GM04504 (cell line): Measurements from ENCODE around the gene TEAD1.

Source experiments
- DNase-seq: peaks from one replicate; pipeline ENCODE4 v3.0.0-alpha.2; 2012; ENCODE audit warnings: low read depth

Gene TEAD1

DNA sequence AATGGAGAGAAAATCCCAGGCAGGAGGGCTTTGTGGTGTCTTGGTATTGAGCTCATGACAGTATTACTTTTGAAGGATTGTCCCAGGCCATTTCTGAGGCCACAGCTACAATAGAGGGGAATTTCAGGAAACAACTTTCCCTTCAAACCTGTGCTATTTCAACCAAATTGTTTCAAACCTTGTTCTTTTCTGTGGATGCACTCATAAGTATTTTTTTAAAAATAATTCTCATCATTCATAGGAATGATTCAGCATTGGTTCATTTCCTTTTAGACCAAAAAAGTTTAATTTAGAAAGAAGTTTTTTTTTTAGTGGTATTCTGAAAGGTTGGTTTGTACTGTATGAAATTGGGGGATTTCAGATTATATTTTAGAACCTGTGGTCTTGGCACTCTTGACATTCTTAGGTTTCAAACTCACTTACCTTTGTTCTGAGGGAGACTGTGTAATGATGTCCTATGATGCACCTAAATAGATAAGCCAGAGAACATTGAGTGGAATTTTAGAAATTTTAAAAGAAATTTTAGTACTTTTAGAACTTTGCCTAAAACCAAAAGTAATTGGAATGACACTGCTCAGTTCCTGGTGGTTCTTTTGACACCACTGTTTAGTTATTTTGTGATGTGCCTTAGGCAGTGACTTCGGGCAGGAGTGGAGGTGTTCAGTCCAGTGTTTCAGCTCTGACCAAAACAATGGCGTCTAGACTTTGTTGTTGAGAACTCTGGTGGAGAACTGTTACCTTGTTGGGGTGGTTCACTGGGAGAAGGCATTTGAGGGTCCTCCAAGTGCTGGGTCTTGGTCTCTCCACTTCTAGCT, 12.2 kb downstream of the TEAD1 start:
- no peak for DNase-seq

GRCh38 chr11:12687216-12687623, 13.0 kb downstream of the TEAD1 start:
- no peak for DNase-seq

- DNase-seq, result no peak
These were observed 13.5 kb downstream of the TEAD1 start for GRCh38 chr11:12687740-12688139.

DNA sequence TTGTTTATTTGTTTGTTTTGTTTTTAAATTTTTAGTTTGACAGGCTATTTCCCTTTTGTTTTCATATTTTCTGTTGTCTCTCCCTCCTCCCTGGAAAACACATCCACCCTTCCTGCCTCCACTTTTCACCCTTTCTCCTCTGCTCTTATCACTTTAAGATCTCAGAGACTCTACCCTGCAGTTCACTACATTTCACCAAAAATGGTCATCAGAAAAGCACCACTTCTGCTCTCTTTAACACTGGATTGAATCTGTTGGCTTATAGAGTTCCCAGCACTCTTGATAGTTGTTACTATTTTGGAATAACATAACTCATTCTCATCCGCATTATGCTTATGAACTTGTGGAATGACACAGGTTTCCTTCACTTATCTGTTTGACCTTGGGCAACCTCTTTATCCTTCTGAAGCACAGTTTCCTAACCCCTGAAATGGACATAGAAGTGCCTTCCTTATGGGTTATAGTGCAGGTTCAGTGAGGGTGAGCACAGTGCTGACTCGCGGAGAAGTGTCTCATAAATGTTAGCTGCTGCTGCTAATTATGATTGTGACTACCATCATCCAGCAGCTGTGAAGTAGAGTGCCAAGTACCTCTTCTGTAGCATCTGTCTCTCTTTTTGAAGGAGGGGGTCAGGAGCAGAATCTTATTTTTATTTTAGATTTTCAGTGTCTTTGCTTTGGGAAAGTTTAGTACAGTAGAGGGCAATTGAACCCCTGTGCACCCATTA, 15.0 kb downstream of the TEAD1 start:
- no peak for DNase-seq

DNA sequence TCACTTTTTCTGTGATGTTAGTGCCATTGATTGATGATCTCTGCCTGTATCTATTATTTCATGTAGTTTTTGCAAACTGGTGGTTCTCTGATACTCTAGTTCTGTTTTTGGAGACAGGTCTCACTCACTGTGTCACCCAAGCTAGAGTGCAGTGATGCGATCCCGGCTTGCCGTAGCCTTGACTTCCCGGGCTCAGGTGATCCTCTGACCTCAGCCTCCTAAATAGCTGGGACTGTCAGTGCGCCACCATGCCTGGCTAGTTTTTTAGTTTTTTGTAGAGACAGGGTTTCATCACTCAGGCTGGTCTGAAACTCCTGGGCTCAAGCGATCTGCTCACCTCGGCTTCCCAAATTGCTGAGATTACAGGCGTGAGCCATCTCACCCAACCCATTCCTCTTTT, 16.4 kb downstream of the TEAD1 start:
- no peak for DNase-seq

GRCh38 chr11:12691473-12691872, 17.3 kb downstream of the TEAD1 start:
- no peak for DNase-seq

- DNase-seq, result peak; percentile 84
These were observed 18.2 kb downstream of the TEAD1 start for GRCh38 chr11:12692229-12693075.

DNA sequence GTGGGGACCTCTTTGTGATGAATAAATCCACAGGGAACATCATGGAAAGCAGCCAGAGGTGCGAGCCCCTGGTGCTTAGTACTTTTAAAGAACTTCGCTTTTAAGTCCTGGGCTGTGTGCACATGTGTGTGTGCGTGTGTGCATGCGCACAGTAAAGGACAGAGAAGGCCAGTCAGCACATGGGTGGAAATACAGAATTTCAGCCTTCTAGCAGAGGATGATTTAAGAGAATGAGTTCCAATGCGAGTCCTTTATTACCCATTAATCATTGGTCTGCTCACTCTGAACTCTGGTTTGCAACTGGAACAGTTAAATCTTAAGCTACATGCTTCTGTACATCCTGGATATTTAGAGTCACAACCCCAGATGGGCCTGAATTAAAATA, 18.9 kb downstream of the TEAD1 start:
- no peak for DNase-seq

DNA sequence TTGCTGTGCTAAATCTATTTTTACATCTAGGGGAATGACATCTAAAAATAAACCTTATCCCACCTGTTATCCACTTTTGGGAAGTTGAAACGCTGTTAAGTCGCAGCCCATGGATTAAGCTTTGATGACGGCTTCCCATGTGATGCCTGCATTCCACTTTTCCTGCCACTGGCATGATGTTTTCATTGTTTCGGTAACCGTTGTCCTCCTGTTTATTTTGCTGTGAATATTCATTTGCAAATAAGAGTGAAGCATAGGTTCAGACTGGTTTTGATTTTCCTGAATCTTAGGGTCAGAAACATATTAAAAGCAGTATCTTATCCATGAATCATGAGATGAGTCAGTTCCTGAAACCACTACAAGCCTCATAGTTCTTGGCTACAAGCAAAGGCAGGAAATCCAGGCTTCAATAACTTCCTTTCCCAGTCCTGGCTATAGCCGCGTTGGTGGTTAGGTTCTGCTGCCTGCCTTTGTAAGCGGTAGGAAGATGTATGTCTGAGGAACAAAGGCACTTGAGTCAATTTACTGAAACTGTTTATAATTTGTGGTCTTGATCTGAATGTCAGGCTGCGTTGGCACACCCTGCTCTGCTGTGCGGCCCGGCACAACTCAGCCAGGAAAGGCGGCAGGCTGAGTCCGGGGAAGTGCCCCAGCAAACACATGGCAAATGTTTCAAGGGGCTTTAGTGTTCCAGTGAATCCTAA, 19.4 kb downstream of the TEAD1 start:
- peak; percentile 90 for DNase-seq

DNA sequence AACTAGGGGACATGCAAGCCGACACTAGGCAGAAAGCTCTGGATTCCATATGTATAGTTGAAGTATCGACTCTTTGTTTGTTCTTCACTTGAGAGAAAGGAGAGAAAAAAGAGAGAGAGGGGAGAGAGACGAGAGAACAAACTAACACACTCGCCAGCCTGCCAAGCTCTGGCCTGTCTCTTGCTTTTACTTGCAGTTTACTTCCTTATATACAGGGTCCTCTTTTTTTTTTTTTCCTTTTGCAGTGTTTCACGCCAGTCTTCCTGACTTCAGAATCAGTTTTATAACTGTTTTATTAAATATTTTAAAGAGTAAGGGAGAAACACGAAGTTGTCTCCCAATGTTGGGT, 19.9 kb downstream of the TEAD1 start:
- DNase-seq, result no peak

GRCh38 chr11:12695221-12695794, 21.1 kb downstream of the TEAD1 start:
- no peak for DNase-seq

GRCh38 chr11:12695873-12696272, 21.7 kb downstream of the TEAD1 start:
- no peak for DNase-seq

DNA sequence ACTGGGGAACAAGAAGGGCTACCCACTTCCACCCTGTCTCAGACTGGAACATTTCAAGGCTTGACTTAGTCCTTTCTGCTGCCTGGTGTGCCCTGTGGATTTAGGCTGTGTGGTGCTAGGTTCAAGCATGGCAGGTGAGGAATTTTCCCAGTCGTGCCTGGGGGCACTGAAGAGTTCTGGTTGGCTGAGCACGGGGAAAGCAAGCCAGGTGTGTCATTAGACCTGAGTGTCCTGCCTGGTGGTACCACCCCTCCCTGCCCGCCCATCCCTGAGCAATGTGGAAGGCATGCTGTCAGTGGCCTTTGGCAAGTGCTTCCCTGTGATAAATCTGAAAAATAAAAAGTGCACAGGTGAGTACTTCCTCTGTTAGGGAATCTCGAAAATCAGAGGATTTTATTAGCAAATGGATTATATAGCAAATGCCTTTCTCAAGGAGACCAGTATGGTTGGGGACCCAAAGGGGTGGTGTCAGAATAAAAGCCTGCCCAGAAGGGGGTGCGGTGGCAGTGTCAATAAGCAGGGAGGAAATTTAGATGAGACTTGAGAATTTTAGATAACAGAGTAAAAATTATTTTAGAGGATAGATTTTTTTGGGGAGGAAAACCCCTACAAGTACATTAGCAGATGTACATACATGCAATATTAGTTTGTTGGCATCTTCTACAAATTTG, 22.8 kb downstream of the TEAD1 start:
- no peak for DNase-seq

DNA sequence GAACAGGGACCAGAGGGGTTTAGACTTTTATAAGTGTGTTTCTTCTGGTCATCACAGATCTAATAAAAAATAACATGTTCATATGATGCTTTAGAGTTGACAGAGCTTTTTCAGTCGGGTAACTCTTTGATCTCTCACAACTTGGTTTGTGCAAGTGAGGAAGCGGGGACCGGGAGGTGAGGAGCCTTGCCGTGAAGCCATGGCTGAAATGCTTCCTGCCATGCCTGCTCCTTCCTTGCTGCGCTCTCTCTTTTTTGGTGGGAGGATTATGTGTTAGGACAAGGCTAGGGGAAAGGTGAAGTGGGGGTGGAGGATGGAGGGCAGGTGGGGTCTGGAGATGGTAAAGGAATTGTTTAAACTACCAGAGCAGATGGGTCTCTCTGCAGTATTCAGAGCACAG, 23.8 kb downstream of the TEAD1 start:
- DNase-seq, result no peak

DNA sequence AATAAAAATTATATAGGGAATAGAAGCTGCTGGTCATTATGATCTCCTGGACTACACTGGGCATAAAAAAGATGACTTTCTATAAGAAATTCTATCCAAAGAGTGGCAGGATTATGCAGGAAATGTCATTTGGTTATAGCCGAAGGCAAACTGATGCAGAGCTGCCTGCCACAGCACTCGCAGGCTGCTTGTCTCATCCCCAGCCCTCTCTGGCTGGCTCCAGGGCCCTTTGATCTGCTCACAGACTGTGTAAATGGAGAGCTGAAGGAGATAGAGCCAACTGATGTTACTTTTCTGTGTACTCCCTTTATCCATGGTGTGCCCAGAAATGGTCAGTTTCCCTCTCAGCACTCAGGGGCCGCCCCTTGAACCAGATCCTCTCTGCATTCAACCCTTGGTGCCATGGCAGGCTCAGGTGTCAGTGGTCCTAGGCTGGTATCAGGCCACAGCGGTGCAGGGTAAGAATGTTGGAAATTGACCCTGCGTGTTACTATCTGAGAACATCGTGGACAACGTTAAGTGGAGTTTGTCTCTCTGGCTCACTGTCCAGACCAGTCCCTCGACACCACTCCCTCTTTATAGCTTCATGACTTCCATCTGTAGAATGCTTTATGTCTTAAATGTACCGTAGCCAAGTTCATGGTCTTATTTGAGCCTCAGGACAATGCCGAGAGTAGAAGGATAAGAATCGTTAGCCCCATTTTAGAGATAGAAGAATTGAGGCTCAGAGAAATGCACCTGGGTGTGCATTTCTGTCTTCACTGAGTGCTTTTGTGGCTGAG, 27.8 kb downstream of the TEAD1 start:
- DNase-seq, result no peak

DNA sequence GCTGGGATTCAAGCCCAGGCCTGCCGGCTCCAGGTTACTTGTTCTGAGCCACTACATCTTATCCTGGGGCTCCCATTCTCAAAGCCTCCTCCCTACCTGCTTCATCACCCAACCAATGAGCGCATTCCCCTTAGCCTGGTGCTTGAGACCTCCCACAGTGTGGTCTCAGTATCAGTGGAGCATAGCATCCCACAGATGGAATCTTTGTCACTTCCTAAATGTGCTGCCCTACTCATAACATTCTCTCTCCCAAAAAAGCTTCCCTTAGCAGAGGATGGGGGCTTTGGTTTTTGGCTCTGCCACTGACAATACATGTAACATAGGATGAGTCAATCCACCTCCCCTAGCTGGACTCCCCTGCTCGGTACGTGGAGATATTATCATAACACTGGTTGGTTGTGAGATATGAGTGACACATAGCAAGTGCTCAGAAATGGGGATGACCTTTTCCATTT, 28.8 kb downstream of the TEAD1 start:
- no peak for DNase-seq

DNA sequence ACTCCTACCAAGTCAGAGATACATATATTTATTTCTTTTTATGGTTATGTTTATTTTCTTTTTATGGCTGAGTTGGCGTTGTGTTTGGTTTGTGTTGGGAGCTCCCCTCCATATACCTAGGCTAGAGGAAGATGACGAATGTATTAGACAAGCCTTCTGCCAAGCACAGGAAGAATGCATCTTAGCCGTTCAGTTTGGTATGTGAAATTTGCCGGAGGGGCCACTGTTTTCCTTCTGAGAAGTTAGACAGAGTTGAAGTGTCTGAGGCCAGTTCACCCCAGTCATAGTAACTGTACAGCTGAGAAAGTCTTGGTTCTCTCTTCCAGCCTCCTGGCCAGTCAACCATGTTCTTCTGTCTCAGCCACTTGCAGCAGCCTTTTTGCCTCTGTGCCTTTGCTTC, 29.8 kb downstream of the TEAD1 start:
- DNase-seq, result no peak

DNA sequence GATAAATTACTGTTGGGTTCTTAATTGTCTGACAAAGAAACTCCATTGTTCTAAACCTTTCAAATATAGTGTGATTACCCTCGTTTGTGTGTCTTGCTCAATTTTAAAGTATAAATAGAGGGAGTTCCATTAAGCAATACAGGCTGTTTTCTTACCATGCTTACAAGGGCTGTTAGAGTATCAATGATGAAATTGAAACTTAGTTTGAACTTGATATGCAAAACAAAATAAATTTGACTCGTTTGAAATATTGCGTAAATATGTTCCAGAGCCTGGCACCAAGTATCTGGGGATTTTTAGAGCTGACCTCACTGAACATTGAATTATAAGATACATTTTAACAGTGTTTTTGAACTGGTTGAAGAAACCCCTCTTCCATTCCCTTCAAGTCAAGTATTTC, 31.7 kb downstream of the TEAD1 start:
- no peak for DNase-seq

- DNase-seq, result no peak
These were observed 32.6 kb downstream of the TEAD1 start for GRCh38 chr11:12706545-12707499.
